RPMI7951 (cell line): ENCODE data around the gene KCNH3. TPM values are rescaled to one million over a fixed set of nuclear protein-coding genes. Genes with fewer than 3 reads are reported as not detected.

ENCODE experiments used
- DNase-seq: peaks from one replicate; pipeline ENCODE4 v3.0.0-alpha.2; 2012; ENCODE audit warnings: low read depth
- total RNA-seq: library from RNA; depleted of rRNA; stranded (reverse); fragments of >200 nt; shearing (Covaris generic); gene quantifications from 2 replicates; pipeline ENCODE4 v1.2.3, GENCODE V29; 2014

Gene KCNH3
- total RNA-seq, 1 experiment from 2014 or later = 0.24 TPM

- no peak for DNase-seq
Measured at GRCh38 chr12:49545815-49546214, 7.0 kb downstream of the KCNH3 start.

- DNase-seq = no peak
Measured at GRCh38 chr12:49546481-49546880, 7.7 kb downstream of the KCNH3 start.

- no peak for DNase-seq
Measured at GRCh38 chr12:49547090-49547690, 8.4 kb downstream of the KCNH3 start.

- no peak for DNase-seq
Measured at GRCh38 chr12:49548481-49548821, 9.6 kb downstream of the KCNH3 start.

- no peak for DNase-seq
Measured at GRCh38 chr12:49548822-49549648, 10.2 kb downstream of the KCNH3 start.

DNA sequence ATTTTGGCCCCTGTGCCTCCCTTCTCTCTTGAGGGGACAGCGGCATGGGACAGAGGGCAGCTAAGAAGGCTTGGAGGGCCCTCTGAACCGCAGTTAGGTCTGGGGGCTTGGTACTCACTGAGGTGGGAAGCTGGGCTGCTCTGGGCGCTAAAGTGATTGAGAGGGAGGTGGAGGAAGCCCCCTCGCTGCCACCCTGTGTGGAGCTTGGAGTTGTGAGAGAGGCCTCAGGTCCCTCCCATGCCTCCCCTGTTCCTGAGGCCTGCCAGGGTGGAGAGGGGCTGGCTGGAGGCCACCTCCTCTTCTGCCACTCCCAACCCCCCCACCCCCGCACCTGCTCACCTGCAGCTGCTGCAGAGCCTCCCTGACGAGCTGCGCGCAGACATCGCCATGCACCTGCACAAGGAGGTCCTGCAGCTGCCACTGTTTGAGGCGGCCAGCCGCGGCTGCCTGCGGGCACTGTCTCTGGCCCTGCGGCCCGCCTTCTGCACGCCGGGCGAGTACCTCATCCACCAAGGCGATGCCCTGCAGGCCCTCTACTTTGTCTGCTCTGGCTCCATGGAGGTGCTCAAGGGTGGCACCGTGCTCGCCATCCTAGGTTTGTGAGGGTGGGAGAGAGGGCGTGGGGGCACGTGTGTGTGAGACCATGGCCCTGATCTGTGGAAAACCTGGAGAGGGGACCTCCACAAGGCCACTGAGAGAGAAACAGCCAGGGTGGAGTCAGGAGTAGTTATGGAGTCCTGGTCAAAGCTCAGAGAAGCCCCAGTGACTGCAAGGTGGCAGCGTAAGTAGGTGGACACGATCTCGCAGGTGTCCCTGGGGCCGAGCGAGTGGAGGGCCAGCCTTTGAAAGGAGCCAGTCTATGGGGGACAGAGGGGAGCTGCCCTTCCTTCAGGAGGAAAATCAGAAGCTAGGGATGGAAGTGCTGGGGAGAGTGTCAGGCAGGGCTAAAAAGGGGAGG, 11.2 kb downstream of the KCNH3 start:
- DNase-seq = no peak

GRCh38 chr12:49550693-49551252, 11.9 kb downstream of the KCNH3 start:
- DNase-seq = no peak

- peak; percentile 34 for DNase-seq
Measured at GRCh38 chr12:49552014-49552413, 13.2 kb downstream of the KCNH3 start.

DNA sequence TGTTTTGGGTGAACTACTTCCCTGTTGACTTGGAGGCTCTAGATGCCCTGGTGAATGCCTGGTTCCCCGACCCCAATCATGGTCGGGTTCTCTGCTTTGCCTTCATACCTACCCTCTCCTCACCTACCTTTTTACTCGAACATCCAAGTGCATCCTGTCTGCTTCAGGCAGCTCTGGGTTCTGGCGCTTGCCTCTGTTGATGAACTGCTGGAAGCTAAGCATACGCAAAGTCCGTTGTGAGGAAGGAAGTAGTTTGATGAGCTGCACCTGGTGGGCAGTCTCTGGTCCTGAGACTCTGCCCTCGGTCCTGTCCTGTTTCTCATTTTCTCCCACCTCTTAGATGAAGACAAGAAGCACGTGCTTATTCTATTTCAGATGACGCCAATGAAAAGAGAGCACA, 13.6 kb downstream of the KCNH3 start:
- DNase-seq = no peak

GRCh38 chr12:49552899-49553298, 14.1 kb downstream of the KCNH3 start:
- no peak for DNase-seq

GRCh38 chr12:49553512-49554088, 14.8 kb downstream of the KCNH3 start:
- DNase-seq = peak; percentile 22

DNA sequence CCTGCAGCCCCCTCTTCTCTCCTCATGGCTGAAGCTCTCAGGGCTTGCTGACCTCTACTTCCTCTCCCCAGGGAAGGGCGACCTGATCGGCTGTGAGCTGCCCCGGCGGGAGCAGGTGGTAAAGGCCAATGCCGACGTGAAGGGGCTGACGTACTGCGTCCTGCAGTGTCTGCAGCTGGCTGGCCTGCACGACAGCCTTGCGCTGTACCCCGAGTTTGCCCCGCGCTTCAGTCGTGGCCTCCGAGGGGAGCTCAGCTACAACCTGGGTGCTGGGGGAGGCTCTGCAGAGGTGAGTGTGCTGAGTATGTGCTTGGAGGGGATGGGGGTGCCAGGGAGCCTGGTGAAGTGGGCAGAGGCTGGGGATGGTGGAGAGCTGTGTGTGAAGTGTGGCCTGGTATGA, 15.4 kb downstream of the KCNH3 start:
- DNase-seq = no peak

- DNase-seq = no peak
Measured at GRCh38 chr12:49555631-49556390, 17.0 kb downstream of the KCNH3 start.

DNA sequence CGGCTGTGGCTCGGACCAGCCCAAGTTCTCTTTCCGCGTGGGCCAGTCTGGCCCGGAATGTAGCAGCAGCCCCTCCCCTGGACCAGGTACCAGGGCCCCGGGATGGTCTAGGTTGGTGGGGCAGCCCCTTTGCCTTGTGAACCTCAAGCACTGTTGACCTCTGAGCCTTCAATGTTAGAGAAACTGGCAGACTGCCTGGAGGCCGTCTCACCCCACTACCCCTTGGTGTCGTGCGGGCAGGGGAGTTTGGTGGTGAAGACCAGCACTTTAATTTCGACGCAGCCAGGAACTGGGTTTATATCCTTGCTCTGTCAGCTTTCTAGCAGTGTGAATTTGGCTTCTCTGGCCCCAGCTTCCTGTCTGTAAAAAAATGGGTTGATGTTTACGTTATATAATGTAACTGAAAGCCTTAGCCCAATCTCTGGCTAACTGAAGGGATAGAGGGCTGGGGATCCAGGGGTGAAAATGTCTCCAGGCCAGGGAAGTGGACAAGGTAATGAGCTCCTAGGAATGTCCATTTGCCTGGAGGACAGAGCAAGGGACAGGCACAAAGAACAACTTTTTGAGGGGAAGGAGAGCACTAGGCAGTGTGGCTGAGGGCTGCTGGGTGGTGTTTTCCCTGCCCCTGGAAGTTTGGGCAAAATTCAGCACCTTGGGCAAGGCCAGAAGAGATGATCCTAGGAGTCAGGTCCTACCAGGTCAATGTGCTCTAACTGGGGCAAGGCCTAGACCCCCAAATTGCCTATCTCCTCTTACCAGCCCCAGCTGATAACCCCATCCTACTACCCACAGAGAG, 17.8 kb downstream of the KCNH3 start:
- DNase-seq = no peak

GRCh38 chr12:49557187-49557916, 18.5 kb downstream of the KCNH3 start:
- DNase-seq = no peak

DNA sequence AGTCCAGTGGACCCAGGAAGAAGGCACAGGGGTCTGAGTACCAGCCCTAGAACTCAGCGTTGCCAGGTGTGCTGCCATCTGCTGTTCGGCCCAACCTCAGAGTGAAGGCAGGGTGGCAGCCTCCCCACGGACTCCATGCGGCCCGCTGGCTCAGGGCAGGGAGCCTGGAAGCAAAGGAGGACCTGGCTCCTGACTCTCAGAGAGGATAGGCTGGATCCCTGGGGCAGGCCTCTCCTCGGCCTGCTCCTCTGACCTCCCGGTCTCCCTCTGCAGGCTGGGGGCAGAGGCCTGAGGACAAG, 19.0 kb downstream of the KCNH3 start:
- DNase-seq = no peak

DNA sequence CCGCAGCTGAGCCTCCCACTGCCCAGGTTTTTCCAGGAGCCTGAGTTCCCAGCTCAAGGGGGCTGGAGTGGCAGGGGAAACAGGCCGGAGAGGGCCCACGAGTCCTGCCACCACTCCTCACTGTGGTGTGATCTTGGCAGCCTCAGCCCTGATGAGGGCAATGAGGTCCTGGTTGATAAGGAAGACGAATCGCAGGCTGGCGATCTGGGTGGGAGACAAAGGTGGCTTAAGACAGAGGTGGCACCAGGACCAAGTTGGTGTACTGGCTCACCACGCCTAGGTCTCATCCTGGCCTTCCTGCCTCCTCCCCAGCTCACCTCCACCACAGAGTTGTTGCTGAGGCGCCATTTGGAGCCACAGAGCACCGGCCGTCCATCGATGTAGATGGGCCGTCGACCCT, 19.7 kb downstream of the KCNH3 start:
- no peak for DNase-seq

- no peak for DNase-seq
Measured at GRCh38 chr12:49559011-49559675, 20.3 kb downstream of the KCNH3 start.

GRCh38 chr12:49560695-49561094, 21.9 kb downstream of the KCNH3 start:
- DNase-seq = no peak
